A172 (cell line): ENCODE data around the gene OR10H5. TPM values are rescaled to one million over a fixed set of nuclear protein-coding genes. Genes with fewer than 3 reads are reported as not detected.
"Not testable (repeated sequence)": the region's sequence is repeated elsewhere in the genome, so short reads cannot be mapped to it uniquely, and the experiment has no call there.

Experiments used
- DNase-seq: peaks from one replicate; pipeline ENCODE4 v3.0.0-alpha.2; 2015; ENCODE audit warnings: low spot score
- total RNA-seq: library from RNA; depleted of rRNA; stranded (reverse); fragments of >200 nt; shearing (Covaris generic); gene quantifications from 2 replicates; pipeline ENCODE4 v1.2.3, GENCODE V29; 2014

The OR10H5 gene
- total RNA-seq, 1 experiment from 2014 or later = not detected

- no peak for DNase-seq
Measured at GRCh38 chr19:15811476-15811875, 24.0 kb downstream of the OR10H5 start.

- DNase-seq = no peak
Measured at GRCh38 chr19:15812060-15812722, 24.7 kb downstream of the OR10H5 start.

- DNase-seq = no peak
Measured at GRCh38 chr19:15813916-15814315, 26.5 kb downstream of the OR10H5 start.

- DNase-seq = no peak
Measured at GRCh38 chr19:15815306-15815705, 27.8 kb downstream of the OR10H5 start, which contains the start of gene OR10H1. Gene OR10H1 (minus strand): TSS chr19:15815664. CDS start chr19:15808037, 7,627 bp downstream.

GRCh38 chr19:15820646-15821045 is 33.2 kb downstream of the OR10H5 start:
- no peak for DNase-seq

GRCh38 chr19:15825753-15826152 is 38.3 kb downstream of the OR10H5 start:
- no peak for DNase-seq

- peak; percentile 60 for DNase-seq
Measured at GRCh38 chr19:15828121-15828610, 40.7 kb downstream of the OR10H5 start.

- DNase-seq = peak; percentile 90
Measured at GRCh38 chr19:15828611-15829305, 41.3 kb downstream of the OR10H5 start.

GRCh38 chr19:15829306-15829698 is 41.8 kb downstream of the OR10H5 start:
- DNase-seq = peak; percentile 81

- DNase-seq = no peak
Measured at GRCh38 chr19:15829786-15830185, 42.3 kb downstream of the OR10H5 start.

GRCh38 chr19:15831626-15832025 is 44.2 kb downstream of the OR10H5 start:
- no peak for DNase-seq

GRCh38 chr19:15834232-15834631 is 46.8 kb downstream of the OR10H5 start:
- DNase-seq = not testable (repeated sequence)

GRCh38 chr19:15835565-15836329 is 48.3 kb downstream of the OR10H5 start:
- DNase-seq = peak; percentile 94

GRCh38 chr19:15836330-15837220 is 49.1 kb downstream of the OR10H5 start:
- peak; percentile 98 for DNase-seq

- peak; percentile 85 for DNase-seq
Measured at GRCh38 chr19:15837221-15837731, 49.8 kb downstream of the OR10H5 start.

- DNase-seq = no peak
Measured at GRCh38 chr19:15838351-15838750, 50.9 kb downstream of the OR10H5 start.

GRCh38 chr19:15839888-15840287 is 52.4 kb downstream of the OR10H5 start:
- not testable (repeated sequence) for DNase-seq

- DNase-seq = no peak
Measured at GRCh38 chr19:15840833-15841232, 53.4 kb downstream of the OR10H5 start.

- no peak for DNase-seq
Measured at GRCh38 chr19:15841875-15842569, 54.6 kb downstream of the OR10H5 start.

GRCh38 chr19:15843203-15843893 is 55.9 kb downstream of the OR10H5 start:
- DNase-seq = no peak
